ENCODE results near the gene SUN2. TPM values are rescaled to one million over a fixed set of nuclear protein-coding genes. Genes with fewer than 3 reads are reported as not detected.
A peak's percentile ranks its signal among the peaks of the same experiment; 100 is the strongest.

SUN2 gene
- polyA plus RNA-seq, 1 donor from 2014 or later = 172 TPM

- Histone ChIP-seq H3K4me2 (ENCODE audit: low read length) (peak overlapping the region; percentile 87), H4K20me1 (ENCODE audit: insufficient read depth) (no peaks in the 10 kb centered on the region), H2AFZ (ENCODE audit: low read depth, low read length) (peak overlapping the region; percentile 47), H3K79me2 (replicated peaks; ENCODE audit: insufficient read depth, low read length) (peaks cover 34% of the 10 kb centered on the region), H3K9me2 (ENCODE audit: insufficient read depth, low read length) (no peaks in the 10 kb centered on the region), H3K9ac (ENCODE audit: low read length) (peak overlapping the region; percentile 72), H3K36me3 (ENCODE audit: insufficient read depth, low read length) (no peaks in the 10 kb centered on the region), H3K9me3 (ENCODE audit: low read length) (no peaks in the 10 kb centered on the region), H3F3A (ENCODE audit: insufficient read depth, low read length, poor library complexity, severe bottlenecking) (no peaks in the 10 kb centered on the region), H3K27me3 (ENCODE audit: insufficient read depth, low read depth, low read length) (no peaks in the 10 kb centered on the region), H3K4me3 (ENCODE audit: low read length) (peak overlapping the region; percentile 66), H3K27ac (ENCODE audit: low read length) (peak overlapping the region; percentile 87)
- TF ChIP-seq EZH2 (IDR thresholded peaks at IDR 0.05; ENCODE audit: borderline replicate concordance, insufficient read depth, low read length, poor library complexity, severe bottlenecking) = no peak
These were observed 51.1 kb downstream of the SUN2 start for GRCh38 chr22:38704654-38705234.

GRCh38 chr22:38700789-38701628 lies 54.8 kb downstream of the SUN2 start, which contains the start of gene JOSD1:
TSS of gene JOSD1 (minus strand) at chr22:38700943. CDS start at chr22:38699987, 956 bp downstream.
- H3K9ac ChIP-seq (ENCODE audit: low read length) = peak within 1 kb of the TSS; percentile 94
- TF ChIP-seq RAD21 (conservative IDR thresholded peaks at IDR 0.05) (no peak), SMC3 (conservative IDR thresholded peaks at IDR 0.05; ENCODE audit: poor library complexity) (peak; percentile 21), MXI1 (conservative IDR thresholded peaks at IDR 0.05; ENCODE audit: poor library complexity, severe bottlenecking) (peak; percentile 73), TAF1 (IDR thresholded peaks at IDR 0.05; ENCODE audit: low read depth) (peak; percentile 73), EP300 (conservative IDR thresholded peaks at IDR 0.05; ENCODE audit: poor library complexity, severe bottlenecking) (peak; percentile 86), POLR2AphosphoS5 (IDR thresholded peaks at IDR 0.05) (peak; percentile 98), REST (IDR thresholded peaks at IDR 0.05; ENCODE audit: borderline replicate concordance) (peak; percentile 70), EZH2 (IDR thresholded peaks at IDR 0.05; ENCODE audit: borderline replicate concordance, insufficient read depth, low read length, poor library complexity, severe bottlenecking) (no peak), CTCF (IDR thresholded peaks at IDR 0.05; ENCODE audit: poor library complexity, severe bottlenecking) (peak; percentile 43)
- no peaks in the 10 kb centered on the region for H3K27me3 ChIP-seq (ENCODE audit: insufficient read depth, low read depth, low read length)
- peak within 1 kb of the TSS; percentile 89 for H3K27ac ChIP-seq (ENCODE audit: low read length)
- no peaks in the 10 kb centered on the region for H3K9me3 ChIP-seq (ENCODE audit: low read length)
- no peaks in the 10 kb centered on the region for H3K36me3 ChIP-seq (ENCODE audit: insufficient read depth, low read length)
- no peaks in the 10 kb centered on the region for H4K20me1 ChIP-seq (ENCODE audit: insufficient read depth)
- peak within 1 kb of the TSS; percentile 53 for H2AFZ ChIP-seq (ENCODE audit: low read depth, low read length)
- H3K4me2 ChIP-seq (ENCODE audit: low read length) = peak within 1 kb of the TSS; percentile 98
- no peaks in the 10 kb centered on the region for H3F3A ChIP-seq (ENCODE audit: insufficient read depth, low read length, poor library complexity, severe bottlenecking)
- H3K4me3 ChIP-seq (ENCODE audit: low read length) = peak within 1 kb of the TSS; percentile 94
- no peaks in the 10 kb centered on the region for H3K9me2 ChIP-seq (ENCODE audit: insufficient read depth, low read length)
- H3K79me2 ChIP-seq (replicated peaks; ENCODE audit: insufficient read depth, low read length) = peaks cover 44% of the 10 kb centered on the region

All from neural cell (in vitro differentiated cells).